Esophagus muscularis mucosa (tissue), 4 donors: ENCODE results near the gene TNFAIP2. TPM values are rescaled to one million over a fixed set of nuclear protein-coding genes. Genes with fewer than 3 reads are reported as not detected.

Experiments
- DNase-seq: peaks from one replicate; pipeline ENCODE4 v3.0.0-alpha.2; 2017; ENCODE audit errors: extremely low spot score
- H3K27ac ChIP-seq, 4 donors: fragments of 200-600 bp; sonication (generic); replicated peaks in 1 of 4; 1 replicate in 3 of 4; 2 replicates in 1 of 4; pipeline ENCODE4 v1.5.1; 2016 to 2019; ENCODE audit warnings: mild to moderate bottlenecking in 1 of 4
- H3K27me3 ChIP-seq, 4 donors: fragments of 200-600 bp; sonication (generic); one replicate each; pipeline versions ENCODE4 v1.5.1 to v1.6.0; 2016 to 2019
- H3K36me3 ChIP-seq, 4 donors: fragments of 200-600 bp; sonication (generic); one replicate each; pipeline ENCODE4 v1.5.1; 2016 to 2019
- H3K4me1 ChIP-seq, 4 donors: fragments of 200-600 bp; sonication (generic); one replicate each; pipeline ENCODE4 v1.5.1; 2016 to 2019
- H3K4me3 ChIP-seq, 4 donors: fragments of 200-600 bp; sonication (generic); 1 replicate in 2 of 4; 2 replicates in 2 of 4; pipeline ENCODE4 v1.5.1; 2016 to 2019; ENCODE audit warnings: mild to moderate bottlenecking in 4 of 4, moderate library complexity in 1 of 4
- H3K9me3 ChIP-seq, 4 donors: fragments of 200-600 bp; sonication (generic); 1 replicate in 3 of 4; 2 replicates in 1 of 4; pipeline ENCODE4 v1.5.1; 2016 to 2019
- CTCF ChIP-seq, 3 experiments: fragments of 200-600 bp in 2 of 3; fragments of 450-650 bp in 1 of 3; sonication (generic) in 2 of 3; IDR thresholded peaks; one replicate each; pipeline ENCODE4 v1.5.1; 2017 to 2019; ENCODE audit warnings: antibody characterized with exemption in 3 of 3, mild to moderate bottlenecking in 2 of 3, moderate library complexity in 1 of 3
- EP300 ChIP-seq: sonication (generic); formaldehyde crosslinking; IDR thresholded peaks from one replicate; pipeline ENCODE4 v1.6.1; 2017; ENCODE audit warnings: antibody characterized with exemption
- POLR2A ChIP-seq: fragments of 450-650 bp; IDR thresholded peaks from one replicate; pipeline ENCODE4 v1.6.1; 2017; ENCODE audit warnings: antibody characterized with exemption, moderate library complexity, mild to moderate bottlenecking, low read depth
- POLR2AphosphoS5 ChIP-seq, 2 donors: sonication (generic); formaldehyde crosslinking; IDR thresholded peaks; one replicate each; pipeline ENCODE4 v1.6.1; 2017; ENCODE audit warnings: antibody characterized with exemption in 2 of 2
- WGBS: methylation state at CpG from one replicate; pipeline ENCODE4 v1.1.5; 2018; 5-methylcytosine and 5-hydroxymethylcytosine counted together
- intact Hi-C: fragments of 100-400 bp; cut with DNase I; formaldehyde crosslinking; loops from one replicate; pipeline ENCODE4 v1.15.1; 2023
- total RNA-seq, 4 donors: library from RNA; depleted of rRNA; stranded (reverse); fragments of >200 nt; gene quantifications; one replicate each; pipeline versions ENCODE4 v1.1.0 to v1.2.1, GENCODE V29; 2016

Gene TNFAIP2
- total RNA-seq: 100 to 1,000 TPM in 1 of 4 donors, 10 to 100 TPM in 3; 29.0 to 104 (median 74.0) TPM

GRCh38 chr14:103122947-103123633 is at the start of gene TNFAIP2:
TSS of gene TNFAIP2 (plus strand) at chr14:103123461. CDS start at chr14:103126458, 2,997 bp downstream.
- DNase-seq: no peak
- Histone ChIP-seq H3K27ac (peak within 1 kb of the TSS; percentile 84 to 92 (median 88)), H3K36me3 (peaks cover 0 to 11% (median 2%) of the 10 kb centered on the region in 4 donors), H3K9me3 (no peaks in the 10 kb centered on the region), H3K4me3 (peak within 1 kb of the TSS; percentile 58 to 71 (median 66)), H3K27me3 (peaks cover 0 to 43% (median 6%) of the 10 kb centered on the region in 4 donors), H3K4me1 (peaks cover 75 to 94% (median 89%) of the 10 kb centered on the region in 4 donors)
- 19% methylated on average over 21 of the region's 74 CpGs for WGBS
- no peak for TF ChIP-seq EP300
- peak; percentile 69 for TF ChIP-seq POLR2A
- peak; percentile 41 to 76 for TF ChIP-seq POLR2AphosphoS5 (IDR thresholded peaks at IDR 0.05)
- no peak for TF ChIP-seq CTCF (IDR thresholded peaks at IDR 0.05)
- intact Hi-C loops: no loop called here

GRCh38 chr14:103073876-103074728 is 49.2 kb upstream of the TNFAIP2 start:
- 80% methylated on average over 12 of the region's 21 CpGs for WGBS
- peak; percentile 91 for DNase-seq
- H3K27me3 ChIP-seq: peaks cover 0 to 18% (median 0%) of the 10 kb centered on the region in 4 donors
- H3K4me1 ChIP-seq: peaks cover 34 to 45% (median 38%) of the 10 kb centered on the region in 4 donors
- H3K36me3 ChIP-seq: no peaks in the 10 kb centered on the region
- H3K4me3 ChIP-seq: no peak overlapping the region
- H3K9me3 ChIP-seq: no peaks in the 10 kb centered on the region
- TF ChIP-seq EP300 (no peak), CTCF (IDR thresholded peaks at IDR 0.05) (no peak), POLR2AphosphoS5 (IDR thresholded peaks at IDR 0.05) (no peak), POLR2A (no peak)
- intact Hi-C loops: loop anchor here (10.0 kb wide), 1 partner anchor 221 kb away; no protein-coding TSS in a partner anchor
- peak overlapping the region; percentile 58 to 82 (median 75) for H3K27ac ChIP-seq

GRCh38 chr14:103074729-103075367 is 48.4 kb upstream of the TNFAIP2 start:
- no peak for DNase-seq
- no peaks in the 10 kb centered on the region for H3K36me3 ChIP-seq
- intact Hi-C loops: loop anchor here (10.0 kb wide), 1 partner anchor 220 kb away; no protein-coding TSS in a partner anchor
- no peak for TF ChIP-seq POLR2AphosphoS5 (IDR thresholded peaks at IDR 0.05)
- TF ChIP-seq CTCF (IDR thresholded peaks at IDR 0.05): no peak
- no peak for TF ChIP-seq POLR2A
- no peak for TF ChIP-seq EP300
- H3K27me3 ChIP-seq: peaks cover 0 to 22% (median 0%) of the 10 kb centered on the region in 4 donors
- H3K27ac ChIP-seq: peak overlapping the region; percentile 58 to 82 (median 75)
- H3K4me3 ChIP-seq: peak overlapping the region; percentile 49 to 62 (median 56)
- H3K4me1 ChIP-seq: peaks cover 34 to 45% (median 38%) of the 10 kb centered on the region in 4 donors
- no peaks in the 10 kb centered on the region for H3K9me3 ChIP-seq
- WGBS: 41% methylated on average over 4 of the region's 21 CpGs

GRCh38 chr14:103078420-103078749 is 44.9 kb upstream of the TNFAIP2 start:
- H3K4me1 ChIP-seq: peaks cover 21 to 32% (median 26%) of the 10 kb centered on the region in 4 donors
- peaks cover 0 to 39% (median 0%) of the 10 kb centered on the region in 4 donors for H3K27me3 ChIP-seq
- H3K9me3 ChIP-seq: no peaks in the 10 kb centered on the region
- intact Hi-C loops: loop anchor here (10.0 kb wide), 1 partner anchor 216 kb away; no protein-coding TSS in a partner anchor
- no peaks in the 10 kb centered on the region for H3K36me3 ChIP-seq
- WGBS: 16% methylated on average over 9 of the region's 9 CpGs
- TF ChIP-seq POLR2AphosphoS5 (IDR thresholded peaks at IDR 0.05) (peak in 1 of 2 donors; percentile 39), CTCF (IDR thresholded peaks at IDR 0.05) (peak; percentile 62 to 78 (median 76)), POLR2A (no peak)
- no peak overlapping the region for H3K27ac ChIP-seq
- H3K4me3 ChIP-seq: no peak overlapping the region
- no peak for DNase-seq
